ENCODE data around the gene ZNF516. TPM values are rescaled to one million over a fixed set of nuclear protein-coding genes. Genes with fewer than 3 reads are reported as not detected.

ZNF516 gene
- total and polyA plus RNA-seq, 2 of the 13 experiments (the other 11 are each of a cell fraction or from before 2014, with no cell fraction given), result 16.6 to 18.7 TPM

DNA sequence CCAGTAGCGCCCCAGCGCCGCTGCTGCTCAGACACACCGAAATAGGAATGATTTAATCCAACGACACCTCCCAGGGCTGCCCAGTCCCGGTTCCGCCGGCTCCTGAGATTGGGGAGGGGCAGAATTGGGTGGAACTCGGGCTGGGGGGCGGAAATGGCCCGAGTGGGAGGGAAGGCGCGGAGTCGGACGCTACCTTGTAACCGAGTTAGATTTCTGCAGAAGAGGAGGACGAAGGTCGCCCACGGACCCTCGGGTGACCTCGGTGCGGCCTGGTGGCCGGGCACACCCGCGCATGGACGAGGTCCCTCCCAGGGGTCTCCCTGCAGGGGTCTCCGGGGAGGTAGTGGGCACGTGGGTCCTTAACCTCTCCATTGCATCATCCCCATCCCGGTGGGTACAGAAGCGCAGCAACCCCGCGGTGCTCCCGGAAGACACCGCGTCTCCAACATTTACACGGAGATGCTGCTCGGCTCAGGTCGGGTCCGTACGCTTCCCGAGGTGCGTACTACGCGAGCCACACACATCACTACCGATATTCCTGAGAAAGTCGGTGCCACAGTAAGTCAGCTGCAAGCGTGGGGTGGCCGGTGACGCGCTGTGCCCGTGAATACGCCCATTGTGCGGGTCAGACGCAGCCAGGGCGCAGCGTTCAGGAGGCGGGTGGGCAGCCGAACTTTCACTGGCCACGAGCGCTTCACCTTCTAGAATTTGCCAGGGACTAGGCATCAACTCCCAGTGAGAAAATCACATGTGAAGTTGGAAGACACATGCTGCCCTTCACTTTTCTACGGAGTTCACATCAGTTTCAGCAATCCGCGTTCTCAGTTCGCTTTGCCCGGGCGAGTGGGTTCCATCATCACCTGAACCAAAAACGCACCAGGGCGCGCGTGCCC lies 3.0 kb downstream of the ZNF516 start (continued):
- TF ChIP-seq, protein P1, sequence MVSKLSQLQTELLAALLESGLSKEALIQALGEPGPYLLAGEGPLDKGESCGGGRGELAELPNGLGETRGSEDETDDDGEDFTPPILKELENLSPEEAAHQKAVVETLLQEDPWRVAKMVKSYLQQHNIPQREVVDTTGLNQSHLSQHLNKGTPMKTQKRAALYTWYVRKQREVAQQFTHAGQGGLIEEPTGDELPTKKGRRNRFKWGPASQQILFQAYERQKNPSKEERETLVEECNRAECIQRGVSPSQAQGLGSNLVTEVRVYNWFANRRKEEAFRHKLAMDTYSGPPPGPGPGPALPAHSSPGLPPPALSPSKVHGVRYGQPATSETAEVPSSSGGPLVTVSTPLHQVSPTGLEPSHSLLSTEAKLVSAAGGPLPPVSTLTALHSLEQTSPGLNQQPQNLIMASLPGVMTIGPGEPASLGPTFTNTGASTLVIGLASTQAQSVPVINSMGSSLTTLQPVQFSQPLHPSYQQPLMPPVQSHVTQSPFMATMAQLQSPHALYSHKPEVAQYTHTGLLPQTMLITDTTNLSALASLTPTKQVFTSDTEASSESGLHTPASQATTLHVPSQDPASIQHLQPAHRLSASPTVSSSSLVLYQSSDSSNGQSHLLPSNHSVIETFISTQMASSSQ (IDR thresholded peaks at IDR 0.05; ENCODE audit: low read depth), result no peak
- TF ChIP-seq, protein P1 (CRISPR knock-in tag; IDR thresholded peaks at IDR 0.05; ENCODE audit: borderline replicate concordance), result peak; percentile 43; the same call in 1 of the 2 replicates
- TF ChIP-seq ZFX (CRISPR knock-in tag; IDR thresholded peaks at IDR 0.05; ENCODE audit: low read depth), result peak; percentile 45
- no peak; the same call in 1 of the 2 replicates for TF ChIP-seq CCDC6 (CRISPR knock-in tag; IDR thresholded peaks at IDR 0.05)
- TF ChIP-seq SALL1 (CRISPR knock-in tag; IDR thresholded peaks at IDR 0.05), result peak; percentile 8; the same call in 1 of the 2 replicates
- TF ChIP-seq, protein P2, sequence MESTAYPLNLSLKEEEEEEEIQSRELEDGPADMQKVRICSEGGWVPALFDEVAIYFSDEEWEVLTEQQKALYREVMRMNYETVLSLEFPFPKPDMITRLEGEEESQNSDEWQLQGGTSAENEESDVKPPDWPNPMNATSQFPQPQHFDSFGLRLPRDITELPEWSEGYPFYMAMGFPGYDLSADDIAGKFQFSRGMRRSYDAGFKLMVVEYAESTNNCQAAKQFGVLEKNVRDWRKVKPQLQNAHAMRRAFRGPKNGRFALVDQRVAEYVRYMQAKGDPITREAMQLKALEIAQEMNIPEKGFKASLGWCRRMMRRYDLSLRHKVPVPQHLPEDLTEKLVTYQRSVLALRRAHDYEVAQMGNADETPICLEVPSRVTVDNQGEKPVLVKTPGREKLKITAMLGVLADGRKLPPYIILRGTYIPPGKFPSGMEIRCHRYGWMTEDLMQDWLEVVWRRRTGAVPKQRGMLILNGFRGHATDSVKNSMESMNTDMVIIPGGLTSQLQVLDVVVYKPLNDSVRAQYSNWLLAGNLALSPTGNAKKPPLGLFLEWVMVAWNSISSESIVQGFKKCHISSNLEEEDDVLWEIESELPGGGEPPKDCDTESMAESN (CRISPR knock-in tag; conservative IDR thresholded peaks at IDR 0.05), result peak; percentile 62; the same call in 1 of the 2 replicates
- TF ChIP-seq EP300 (IDR thresholded peaks at IDR 0.05; ENCODE audit: low read depth in 2 of 2, low read length in 2 of 2), result no peak
- TF ChIP-seq EP300 (CRISPR knock-in tag; IDR thresholded peaks at IDR 0.05; ENCODE audit: borderline replicate concordance), result no peak
- TF ChIP-seq NFYB (CRISPR knock-in tag; IDR thresholded peaks at IDR 0.05), result no peak
- no peak for TF ChIP-seq ZNF850 (CRISPR knock-in tag; conservative IDR thresholded peaks at IDR 0.05)
- no peak for TF ChIP-seq NFE2L2 (IDR thresholded peaks at IDR 0.05; ENCODE audit: low read length)
- no peak for TF ChIP-seq SAP130 (CRISPR knock-in tag; IDR thresholded peaks at IDR 0.05; ENCODE audit: low read depth)
- TF ChIP-seq ZNF709 (CRISPR knock-in tag; IDR thresholded peaks at IDR 0.05), result no peak
- TF ChIP-seq MED8 (CRISPR knock-in tag; IDR thresholded peaks at IDR 0.05; ENCODE audit: insufficient replicate concordance), result peak; percentile 35
- no peak for TF ChIP-seq ZSCAN20 (CRISPR knock-in tag; IDR thresholded peaks at IDR 0.05; ENCODE audit: borderline replicate concordance)
- TF ChIP-seq MAFF (IDR thresholded peaks at IDR 0.05; ENCODE audit: low read depth, low read length), result no peak
- TF ChIP-seq PHF5A (CRISPR knock-in tag; IDR thresholded peaks at IDR 0.05; ENCODE audit: low read depth, unreplicated experiment), result no peak
- no peak for TF ChIP-seq KDM5A (IDR thresholded peaks at IDR 0.05; ENCODE audit: borderline replicate concordance, low read length)
- TF ChIP-seq GABPA (IDR thresholded peaks at IDR 0.05; ENCODE audit: low read depth, low read length), result no peak
- no peak; the same call in 1 of the 2 replicates for TF ChIP-seq GABPA (CRISPR knock-in tag; IDR thresholded peaks at IDR 0.05; ENCODE audit: low read depth)
- no peak for TF ChIP-seq ZNF451 (CRISPR knock-in tag; IDR thresholded peaks at IDR 0.05)
- TF ChIP-seq ZFP36L2 (CRISPR knock-in tag; IDR thresholded peaks at IDR 0.05), result no peak
- TF ChIP-seq, protein P3, sequence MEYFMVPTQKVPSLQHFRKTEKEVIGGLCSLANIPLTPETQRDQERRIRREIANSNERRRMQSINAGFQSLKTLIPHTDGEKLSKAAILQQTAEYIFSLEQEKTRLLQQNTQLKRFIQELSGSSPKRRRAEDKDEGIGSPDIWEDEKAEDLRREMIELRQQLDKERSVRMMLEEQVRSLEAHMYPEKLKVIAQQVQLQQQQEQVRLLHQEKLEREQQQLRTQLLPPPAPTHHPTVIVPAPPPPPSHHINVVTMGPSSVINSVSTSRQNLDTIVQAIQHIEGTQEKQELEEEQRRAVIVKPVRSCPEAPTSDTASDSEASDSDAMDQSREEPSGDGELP (IDR thresholded peaks at IDR 0.05; ENCODE audit: borderline replicate concordance, low read depth), result no peak
- TF ChIP-seq RORA (CRISPR knock-in tag; IDR thresholded peaks at IDR 0.05), result no peak
